Liver (tissue), 9 donors: ENCODE data around the gene CARTPT. TPM values are rescaled to one million over a fixed set of nuclear protein-coding genes. Genes with fewer than 3 reads are reported as not detected.

Source experiments
- DNase-seq: peaks from one replicate; pipeline ENCODE4 v3.0.0-alpha.2; 2017; ENCODE audit warnings: low spot score
- H3K27ac ChIP-seq, 2 donors: one replicate each; pipeline ENCODE4 v1.7.0; 2013; ENCODE audit warnings: inconsistent platforms in 2 of 2, low read length in 2 of 2, control low read depth in 1 of 2, low read depth in 1 of 2, mild to moderate bottlenecking in 1 of 2
- H3K27me3 ChIP-seq, 4 donors: one replicate each; pipeline versions ENCODE4 v1.6.1 to v1.7.0; 2013; ENCODE audit warnings: low read length in 3 of 4, inconsistent platforms in 1 of 4, mild to moderate bottlenecking in 1 of 4, moderate library complexity in 1 of 4; ENCODE audit not compliant: control insufficient read depth in 4 of 4, insufficient read depth in 4 of 4
- H3K36me3 ChIP-seq, 4 donors: one replicate each; pipeline versions ENCODE4 v1.6.1 to v1.7.0; 2013; ENCODE audit warnings: low read length in 3 of 4, mild to moderate bottlenecking in 3 of 4, low read depth in 1 of 4, moderate library complexity in 1 of 4; ENCODE audit not compliant: control insufficient read depth in 4 of 4, insufficient read depth in 3 of 4
- H3K4me1 ChIP-seq, 4 donors: one replicate each; pipeline versions ENCODE4 v1.6.1 to v1.7.0; 2013; ENCODE audit warnings: low read length in 3 of 4, mild to moderate bottlenecking in 3 of 4, moderate library complexity in 1 of 4; ENCODE audit not compliant: control insufficient read depth in 4 of 4, insufficient read depth in 4 of 4
- H3K4me3 ChIP-seq, 3 donors: one replicate each; pipeline versions ENCODE4 v1.6.1 to v1.7.0; 2013; ENCODE audit warnings: low read length in 3 of 3, control low read depth in 1 of 3, low read depth in 1 of 3, mild to moderate bottlenecking in 1 of 3
- H3K9ac ChIP-seq, 2 donors: one replicate each; pipeline ENCODE4 v1.7.0; 2013; ENCODE audit warnings: low read length in 2 of 2, mild to moderate bottlenecking in 2 of 2, moderate library complexity in 2 of 2, control low read depth in 1 of 2, low read depth in 1 of 2
- H3K9me3 ChIP-seq, 4 donors: one replicate each; pipeline versions ENCODE4 v1.6.1 to v1.7.0; 2013; ENCODE audit warnings: low read length in 3 of 4; ENCODE audit not compliant: control insufficient read depth in 4 of 4
- FOXA1 ChIP-seq: IDR thresholded peaks from 2 replicates; pipeline ENCODE4 v1.6.1; 2016; ENCODE audit warnings: antibody characterized with exemption
- FOXA2 ChIP-seq: IDR thresholded peaks from 2 replicates; pipeline ENCODE4 v1.6.1; 2016; ENCODE audit warnings: antibody characterized with exemption
- HNF4A ChIP-seq, 2 donors: conservative IDR thresholded peaks; 2 replicates each; pipeline ENCODE4 v1.6.1; 2016; ENCODE audit warnings: antibody characterized with exemption in 2 of 2, mild to moderate bottlenecking in 2 of 2
- HNF4G ChIP-seq: IDR thresholded peaks from 2 replicates; pipeline ENCODE4 v1.6.1; 2016; ENCODE audit warnings: antibody characterized with exemption
- JUND ChIP-seq, 2 donors: IDR thresholded peaks; 2 replicates each; pipeline ENCODE4 v1.6.1; 2016; ENCODE audit warnings: antibody characterized with exemption in 2 of 2
- MAX ChIP-seq: IDR thresholded peaks from 2 replicates; pipeline ENCODE4 v1.6.1; 2016; ENCODE audit warnings: antibody characterized with exemption
- NR2F2 ChIP-seq: IDR thresholded peaks from 2 replicates; pipeline ENCODE4 v1.6.1; 2016; ENCODE audit warnings: antibody characterized with exemption
- RAD21 ChIP-seq, 2 donors: IDR thresholded peaks; 2 replicates each; pipeline ENCODE4 v1.6.1; 2016; ENCODE audit warnings: antibody characterized with exemption in 2 of 2, mild to moderate bottlenecking in 2 of 2
- REST ChIP-seq: IDR thresholded peaks from 2 replicates; pipeline ENCODE4 v1.6.1; 2016; ENCODE audit warnings: antibody characterized with exemption, mild to moderate bottlenecking
- RXRA ChIP-seq, 2 donors: IDR thresholded peaks; 2 replicates each; pipeline ENCODE4 v1.6.1; 2017 to 2018; ENCODE audit warnings: antibody characterized with exemption in 2 of 2, mild to moderate bottlenecking in 1 of 2
- SP1 ChIP-seq: IDR thresholded peaks from 2 replicates; pipeline ENCODE4 v1.6.1; 2018; ENCODE audit warnings: antibody characterized with exemption, mild to moderate bottlenecking
- YY1 ChIP-seq: IDR thresholded peaks from 2 replicates; pipeline ENCODE4 v1.6.1; 2016; ENCODE audit warnings: antibody characterized with exemption, mild to moderate bottlenecking
- WGBS: extraction: QIAGEN DNeasy Blood & Tissue Kit; methylation state at CpG from one replicate; pipeline ENCODE4 v1.1.7; 2013; 5-methylcytosine and 5-hydroxymethylcytosine counted together
- polyA plus RNA-seq, 2 donors: library from polyadenylated mRNA; stranded (reverse) in 1 of 2; unstranded in 1 of 2; fragments of 200-250 nt in 1 of 2; fragments of >200 nt in 1 of 2; fragmentation: Nextera tagmentation in 1 of 2; extraction: Ambion mirVana in 1 of 2; gene quantifications; one replicate each; pipeline versions ENCODE4 v1.2.1 to v1.2.3, GENCODE V29; 2013 to 2015
- total RNA-seq, 2 donors: library from RNA; depleted of rRNA; stranded (reverse); fragments of >200 nt; gene quantifications; one replicate each; pipeline ENCODE4 v1.2.3, GENCODE V29; 2014
- TF ChIP-seq, protein P1 (sequence below): IDR thresholded peaks from 2 replicates; pipeline ENCODE4 v1.6.1; 2016; ENCODE audit warnings: antibody characterized with exemption
- TF ChIP-seq, protein P2 (sequence below): IDR thresholded peaks from 2 replicates; pipeline ENCODE4 v1.6.1; 2016; ENCODE audit warnings: antibody characterized with exemption
- donor health status: healthy.
- donor health status: healthy.
- donor health status: healthy.
- donor health status: healthy.
- donor health status: healthy.

CARTPT gene
- total and polyA plus RNA-seq, 4 donors = not detected

- H3K36me3 ChIP-seq = no peaks in the 10 kb centered on the region
- 20% methylated on average over 7 of the region's 7 CpGs for WGBS
- DNase-seq = peak; percentile 50
- H3K4me1 ChIP-seq = peaks cover 0 to 2% (median 0%) of the 10 kb centered on the region in 4 donors
- no peak overlapping the region for H3K4me3 ChIP-seq
- H3K9me3 ChIP-seq = no peaks in the 10 kb centered on the region
- no peak overlapping the region for H3K9ac ChIP-seq
- H3K27me3 ChIP-seq = peaks cover 0 to 4% (median 0%) of the 10 kb centered on the region in 4 donors
- no peak for TF ChIP-seq HNF4A (conservative IDR thresholded peaks at IDR 0.05)
- TF ChIP-seq MAX = no peak
- TF ChIP-seq RAD21 (IDR thresholded peaks at IDR 0.05) = no peak
- peak; percentile 16 for TF ChIP-seq SP1
- no peak for TF ChIP-seq NR2F2
- H3K27ac ChIP-seq = no peak overlapping the region
These were observed 25.1 kb upstream of the CARTPT start for GRCh38 chr5:71693828-71694427.

DNA sequence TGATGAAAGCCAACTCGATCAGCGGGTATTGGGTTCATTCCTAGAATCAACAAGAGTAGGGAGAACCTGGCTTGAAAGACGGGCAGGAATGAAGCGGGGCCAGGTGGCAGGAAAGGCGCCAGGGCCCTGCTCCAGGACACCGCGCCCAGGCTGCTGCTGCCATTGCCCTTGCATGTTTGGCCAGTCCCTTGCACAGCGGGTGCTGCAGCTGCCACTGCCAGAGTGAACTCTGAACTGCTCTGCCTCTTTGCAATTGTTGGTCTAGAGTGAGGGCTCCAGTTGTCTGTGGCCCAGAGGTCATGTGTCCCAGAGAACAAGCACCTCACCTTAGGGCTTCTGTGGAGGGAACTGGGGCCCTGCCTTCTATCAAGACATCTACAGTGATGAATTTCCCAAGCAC, 24.0 kb upstream of the CARTPT start:
- Histone ChIP-seq H3K27ac (no peak overlapping the region), H3K4me1 (peaks cover 0 to 2% (median 0%) of the 10 kb centered on the region in 4 donors), H3K4me3 (no peak overlapping the region)

More for the DNA sequence above, 24.0 kb upstream of the CARTPT start:
- Histone ChIP-seq H3K36me3 (no peaks in the 10 kb centered on the region), H3K9ac (no peak overlapping the region), H3K9me3 (no peaks in the 10 kb centered on the region), H3K27me3 (no peaks in the 10 kb centered on the region)
- 63% methylated on average over 8 of the region's 8 CpGs for WGBS
- DNase-seq = no peak
- no peak for TF ChIP-seq FOXA1
- peak; percentile 14 for TF ChIP-seq FOXA2
- TF ChIP-seq REST = no peak
- TF ChIP-seq JUND (IDR thresholded peaks at IDR 0.05) = no peak
- TF ChIP-seq HNF4A (conservative IDR thresholded peaks at IDR 0.05) = peak; percentile 53 to 61
- TF ChIP-seq, protein P1, sequence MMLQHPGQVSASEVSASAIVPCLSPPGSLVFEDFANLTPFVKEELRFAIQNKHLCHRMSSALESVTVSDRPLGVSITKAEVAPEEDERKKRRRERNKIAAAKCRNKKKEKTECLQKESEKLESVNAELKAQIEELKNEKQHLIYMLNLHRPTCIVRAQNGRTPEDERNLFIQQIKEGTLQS = no peak
- peak; percentile 34 for TF ChIP-seq HNF4G
- TF ChIP-seq SP1 = peak; percentile 72
- TF ChIP-seq, protein P2, sequence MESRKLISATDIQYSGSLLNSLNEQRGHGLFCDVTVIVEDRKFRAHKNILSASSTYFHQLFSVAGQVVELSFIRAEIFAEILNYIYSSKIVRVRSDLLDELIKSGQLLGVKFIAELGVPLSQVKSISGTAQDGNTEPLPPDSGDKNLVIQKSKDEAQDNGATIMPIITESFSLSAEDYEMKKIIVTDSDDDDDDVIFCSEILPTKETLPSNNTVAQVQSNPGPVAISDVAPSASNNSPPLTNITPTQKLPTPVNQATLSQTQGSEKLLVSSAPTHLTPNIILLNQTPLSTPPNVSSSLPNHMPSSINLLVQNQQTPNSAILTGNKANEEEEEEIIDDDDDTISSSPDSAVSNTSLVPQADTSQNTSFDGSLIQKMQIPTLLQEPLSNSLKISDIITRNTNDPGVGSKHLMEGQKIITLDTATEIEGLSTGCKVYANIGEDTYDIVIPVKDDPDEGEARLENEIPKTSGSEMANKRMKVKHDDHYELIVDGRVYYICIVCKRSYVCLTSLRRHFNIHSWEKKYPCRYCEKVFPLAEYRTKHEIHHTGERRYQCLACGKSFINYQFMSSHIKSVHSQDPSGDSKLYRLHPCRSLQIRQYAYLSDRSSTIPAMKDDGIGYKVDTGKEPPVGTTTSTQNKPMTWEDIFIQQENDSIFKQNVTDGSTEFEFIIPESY = no peak
- TF ChIP-seq YY1 = peak; percentile 41
- TF ChIP-seq NR2F2 = no peak
- peak; percentile 55 to 63 for TF ChIP-seq RXRA (IDR thresholded peaks at IDR 0.05)
